ENCODE data around the gene TRPM3. TPM values are rescaled to one million over a fixed set of nuclear protein-coding genes. Genes with fewer than 3 reads are reported as not detected.

TRPM3 gene
- total RNA-seq, 2 experiments from 2014 or later, result not detected

- POLR2A ChIA-PET, result no interaction called here
- H3K27me3 ChIP-seq (ENCODE audit: control insufficient read depth in 1 of 2, insufficient read depth in 2 of 2, low read length in 2 of 2), result no peaks in the 10 kb centered on the region
- ATAC-seq (ENCODE audit: poor library complexity), result no peak
Measured at GRCh38 chr9:70571258-70571657, 550.2 kb downstream of the TRPM3 start.

DNA sequence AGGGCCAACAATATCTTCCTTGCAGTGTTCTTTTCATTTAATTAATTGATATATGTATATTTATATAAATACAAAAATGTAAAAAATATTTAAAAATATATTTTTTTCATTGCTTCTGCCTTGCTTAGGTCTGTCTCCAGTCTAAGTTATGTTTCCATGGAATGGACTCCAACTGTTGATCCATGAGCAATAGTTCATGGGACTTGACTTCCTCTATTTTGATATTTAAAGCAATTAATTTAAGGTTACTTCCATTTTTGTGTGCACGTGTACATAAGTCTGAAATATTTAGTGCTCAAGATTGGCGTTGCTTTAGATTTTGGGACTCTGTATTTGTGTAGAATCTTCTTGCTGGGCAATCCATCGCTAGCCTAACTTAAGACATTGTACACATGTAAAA lies 551.6 kb downstream of the TRPM3 start:
- H3K9me3 Mint-ChIP-seq, result no peaks in the 10 kb centered on the region
- H3K27ac Mint-ChIP-seq, result no peak overlapping the region
- DNase-seq (no peak), ATAC-seq (ENCODE audit: poor library complexity) (no peak)
- peaks cover 19% of the 10 kb centered on the region for H3K4me1 Mint-ChIP-seq (ENCODE audit: low read depth)
- H3K27me3 Mint-ChIP-seq, result no peaks in the 10 kb centered on the region
- no peaks in the 10 kb centered on the region for H3K36me3 Mint-ChIP-seq (ENCODE audit: low read depth)
- no peak for TF ChIP-seq CTCF (IDR thresholded peaks at IDR 0.05)
- peaks cover 11% of the 10 kb centered on the region for H3K4me1 ChIP-seq (ENCODE audit: insufficient read depth, low read length)
- H3K36me3 ChIP-seq (ENCODE audit: insufficient read depth, low read length), result no peaks in the 10 kb centered on the region
- intact Hi-C loops (cut with DNase I, micrococcal nuclease), result loop anchor here in 1 of 2 experiments (10.0 kb wide), 1 partner anchor 315 kb away; the partner anchor contains the start of gene SMC5
- H3K9me3 ChIP-seq (ENCODE audit: control insufficient read depth in 1 of 2, insufficient read depth in 1 of 2, low read length in 2 of 2), result no peaks in the 10 kb centered on the region
- H3K4me3 Mint-ChIP-seq, result no peak overlapping the region
- H3K4me3 ChIP-seq (ENCODE audit: low read length), result no peak overlapping the region
- H3K27ac ChIP-seq (ENCODE audit: low read depth in 1 of 2, low read length in 2 of 2), result no peak overlapping the region
- CTCF ChIA-PET, result no interaction called here
- no peaks in the 10 kb centered on the region for H3K27me3 ChIP-seq (ENCODE audit: control insufficient read depth in 1 of 2, insufficient read depth in 2 of 2, low read length in 2 of 2)
- POLR2A ChIA-PET, result no interaction called here

More at GRCh38 chr9:70571258-70571657, 550.2 kb downstream of the TRPM3 start:
- CTCF ChIA-PET, result no interaction called here
- Histone ChIP-seq H3K4me3 (ENCODE audit: low read length) (no peak overlapping the region), H3K36me3 (ENCODE audit: insufficient read depth, low read length) (no peaks in the 10 kb centered on the region), H3K27ac (ENCODE audit: low read depth in 1 of 2, low read length in 2 of 2) (no peak overlapping the region), H3K9me3 (ENCODE audit: control insufficient read depth in 1 of 2, insufficient read depth in 1 of 2, low read length in 2 of 2) (no peaks in the 10 kb centered on the region), H3K4me1 (ENCODE audit: insufficient read depth, low read length) (peaks cover under 1% of the 10 kb centered on the region)
- no peaks in the 10 kb centered on the region for H3K27me3 Mint-ChIP-seq
- TF ChIP-seq CTCF (IDR thresholded peaks at IDR 0.05), result no peak
- intact Hi-C loops (cut with DNase I, micrococcal nuclease), result no loop called here
- H3K27ac Mint-ChIP-seq, result no peak overlapping the region
- H3K9me3 Mint-ChIP-seq, result no peaks in the 10 kb centered on the region
- no peaks in the 10 kb centered on the region for H3K36me3 Mint-ChIP-seq (ENCODE audit: low read depth)
- H3K4me3 Mint-ChIP-seq, result no peak overlapping the region
- H3K4me1 Mint-ChIP-seq (ENCODE audit: low read depth), result peaks cover 9% of the 10 kb centered on the region
- no peak for DNase-seq

DNA sequence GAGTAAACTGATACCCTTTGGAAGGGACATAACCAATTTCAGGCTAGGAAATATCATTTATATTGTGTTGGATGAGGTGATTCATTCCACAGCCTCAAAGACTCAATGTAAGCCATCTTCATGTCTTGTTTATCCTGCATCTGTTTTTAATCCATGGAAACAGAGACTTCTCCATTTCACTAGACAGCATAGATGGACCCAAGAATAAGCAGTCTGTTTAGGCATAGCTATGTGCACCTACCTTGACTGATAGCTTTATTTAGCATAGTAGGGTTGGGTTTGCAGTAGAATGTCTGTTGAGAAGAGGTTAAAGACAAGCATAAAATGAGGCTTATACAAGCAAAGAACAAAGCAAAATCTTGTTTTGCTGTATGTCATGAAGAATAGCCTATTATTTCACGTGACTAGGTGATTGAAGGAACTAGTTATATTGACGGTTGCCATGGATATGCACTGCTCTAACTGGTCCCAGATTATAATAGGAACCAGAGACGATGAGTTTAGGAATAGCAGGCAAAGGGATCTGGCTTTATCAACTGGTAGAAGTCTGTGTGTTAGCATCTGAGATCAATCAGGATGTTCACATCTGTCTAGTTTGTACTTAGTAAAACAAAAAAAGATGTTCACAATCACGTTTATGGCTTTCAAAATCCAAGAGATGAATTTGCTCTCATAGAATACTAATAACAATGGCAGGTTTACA lies 552.2 kb downstream of the TRPM3 start:
- intact Hi-C loops (cut with DNase I, micrococcal nuclease), result loop anchor here in 1 of 2 experiments (10.0 kb wide), 1 partner anchor 314 kb away; the partner anchor contains the start of gene SMC5

More for the DNA sequence above, 552.2 kb downstream of the TRPM3 start:
- no peaks in the 10 kb centered on the region for H3K9me3 ChIP-seq (ENCODE audit: control insufficient read depth in 1 of 2, insufficient read depth in 1 of 2, low read length in 2 of 2)
- H3K36me3 ChIP-seq (ENCODE audit: insufficient read depth, low read length), result no peaks in the 10 kb centered on the region
- DNase-seq, result no peak
- Mint-ChIP-seq H3K27ac (no peak overlapping the region), H3K36me3 (ENCODE audit: low read depth) (no peaks in the 10 kb centered on the region), H3K4me1 (ENCODE audit: low read depth) (peaks cover 24% of the 10 kb centered on the region), H3K4me3 (no peak overlapping the region), H3K9me3 (no peaks in the 10 kb centered on the region), H3K27me3 (no peaks in the 10 kb centered on the region)
- no peaks in the 10 kb centered on the region for H3K27me3 ChIP-seq (ENCODE audit: control insufficient read depth in 1 of 2, insufficient read depth in 2 of 2, low read length in 2 of 2)
- POLR2A ChIA-PET, result no interaction called here
- ATAC-seq (ENCODE audit: poor library complexity), result no peak
- CTCF ChIA-PET, result no interaction called here
- H3K4me1 ChIP-seq (ENCODE audit: insufficient read depth, low read length), result peaks cover 17% of the 10 kb centered on the region
- H3K4me3 ChIP-seq (ENCODE audit: low read length), result no peak overlapping the region
- H3K27ac ChIP-seq (ENCODE audit: low read depth in 1 of 2, low read length in 2 of 2), result no peak overlapping the region
- no peak for TF ChIP-seq CTCF (IDR thresholded peaks at IDR 0.05)

Measured in CD4-positive, alpha-beta T cell (primary cell).